ENCODE data around the gene RUVBL2.

Gene RUVBL2

GRCh38 chr19:48962029-48962848 lies 31.4 kb upstream of the RUVBL2 start:
- Histone ChIP-seq H3K4me3 (ENCODE audit: low read depth, low read length) (no peak overlapping the region), H3K36me3 (peaks cover 14% of the 10 kb centered on the region), H3K27me3 (no peaks in the 10 kb centered on the region), H3K9me3 (no peaks in the 10 kb centered on the region), H3K4me1 (peaks cover 14% of the 10 kb centered on the region)
- TF ChIP-seq CTCF (IDR thresholded peaks at IDR 0.05; ENCODE audit: low read depth, low read length): no peak
- no peak for DNase-seq

GRCh38 chr19:48962849-48963165 lies 30.9 kb upstream of the RUVBL2 start:
- no peaks in the 10 kb centered on the region for H3K9me3 ChIP-seq
- no peak for DNase-seq
- no peaks in the 10 kb centered on the region for H3K27me3 ChIP-seq
- H3K36me3 ChIP-seq: peaks cover 20% of the 10 kb centered on the region
- peaks cover 14% of the 10 kb centered on the region for H3K4me1 ChIP-seq
- no peak overlapping the region for H3K4me3 ChIP-seq (ENCODE audit: low read depth, low read length)
- no peak for TF ChIP-seq CTCF (IDR thresholded peaks at IDR 0.05; ENCODE audit: low read depth, low read length)

- H3K36me3 ChIP-seq: peaks cover 27% of the 10 kb centered on the region
- no peak overlapping the region for H3K4me3 ChIP-seq (ENCODE audit: low read depth, low read length)
- DNase-seq: peak; percentile 56
- H3K9me3 ChIP-seq: no peaks in the 10 kb centered on the region
- no peak for TF ChIP-seq CTCF (IDR thresholded peaks at IDR 0.05; ENCODE audit: low read depth, low read length)
- no peaks in the 10 kb centered on the region for H3K27me3 ChIP-seq
- H3K4me1 ChIP-seq: peaks cover 14% of the 10 kb centered on the region
Measured at GRCh38 chr19:48963371-48964204, 30.1 kb upstream of the RUVBL2 start.

GRCh38 chr19:48964205-48965039 lies 29.3 kb upstream of the RUVBL2 start:
- H3K4me1 ChIP-seq: peaks cover 18% of the 10 kb centered on the region

More at GRCh38 chr19:48964205-48965039, 29.3 kb upstream of the RUVBL2 start:
- peak overlapping the region; percentile 20; the same call in 1 of the 2 replicates for H3K4me3 ChIP-seq (ENCODE audit: low read depth, low read length)
- peaks cover 36% of the 10 kb centered on the region for H3K36me3 ChIP-seq
- no peak for DNase-seq
- no peaks in the 10 kb centered on the region for H3K27me3 ChIP-seq
- no peak for TF ChIP-seq CTCF (IDR thresholded peaks at IDR 0.05; ENCODE audit: low read depth, low read length)
- no peaks in the 10 kb centered on the region for H3K9me3 ChIP-seq
